ENCODE measurements around the gene CDH8.

Gene CDH8

DNA sequence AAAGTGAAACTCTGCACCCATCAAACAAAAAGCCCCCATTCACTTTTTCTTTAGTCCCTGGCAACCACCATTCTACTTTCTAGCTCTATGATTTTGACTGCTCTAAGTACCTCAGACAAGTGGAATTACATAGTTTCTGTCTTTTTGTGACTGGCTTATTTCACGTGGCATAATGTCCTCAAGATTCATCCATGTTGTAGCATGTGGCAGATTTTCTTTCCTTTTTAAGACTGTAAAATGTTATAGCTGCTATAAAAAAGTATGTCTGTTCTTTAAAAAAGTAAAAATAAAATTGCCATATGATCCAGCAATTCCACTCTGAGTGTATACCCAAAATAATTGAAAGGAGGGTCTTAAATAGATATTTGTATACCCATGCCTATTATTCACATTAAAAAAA lies 429.7 kb downstream of the CDH8 start:
- Histone ChIP-seq H3K27ac (ENCODE audit: low read depth, low read length) (no peak overlapping the region), H3K9ac (ENCODE audit: low read length) (no peak overlapping the region), H3K36me3 (ENCODE audit: insufficient read depth, low read length) (no peaks in the 10 kb centered on the region), H3K27me3 (ENCODE audit: control insufficient read depth in 1 of 2, insufficient read depth in 2 of 2, low read length in 2 of 2) (no peaks in the 10 kb centered on the region), H3K4me3 (ENCODE audit: low read depth in 1 of 2, low read length in 2 of 2) (no peak overlapping the region), H3K9me3 (ENCODE audit: low read length) (no peaks in the 10 kb centered on the region), H3K4me1 (ENCODE audit: insufficient read depth, low read length) (no peaks in the 10 kb centered on the region)

All from muscle layer of colon (tissue), 2 donors.